ENCODE results near the gene DNAH2. TPM values are rescaled to one million over a fixed set of nuclear protein-coding genes. Genes with fewer than 3 reads are reported as not detected.

Gene DNAH2
- total and polyA plus RNA-seq, 9 of the 15 experiments (the other 6 are each of a cell fraction or from before 2014, with no cell fraction given) = 0.03 TPM; not detected in 8

DNA sequence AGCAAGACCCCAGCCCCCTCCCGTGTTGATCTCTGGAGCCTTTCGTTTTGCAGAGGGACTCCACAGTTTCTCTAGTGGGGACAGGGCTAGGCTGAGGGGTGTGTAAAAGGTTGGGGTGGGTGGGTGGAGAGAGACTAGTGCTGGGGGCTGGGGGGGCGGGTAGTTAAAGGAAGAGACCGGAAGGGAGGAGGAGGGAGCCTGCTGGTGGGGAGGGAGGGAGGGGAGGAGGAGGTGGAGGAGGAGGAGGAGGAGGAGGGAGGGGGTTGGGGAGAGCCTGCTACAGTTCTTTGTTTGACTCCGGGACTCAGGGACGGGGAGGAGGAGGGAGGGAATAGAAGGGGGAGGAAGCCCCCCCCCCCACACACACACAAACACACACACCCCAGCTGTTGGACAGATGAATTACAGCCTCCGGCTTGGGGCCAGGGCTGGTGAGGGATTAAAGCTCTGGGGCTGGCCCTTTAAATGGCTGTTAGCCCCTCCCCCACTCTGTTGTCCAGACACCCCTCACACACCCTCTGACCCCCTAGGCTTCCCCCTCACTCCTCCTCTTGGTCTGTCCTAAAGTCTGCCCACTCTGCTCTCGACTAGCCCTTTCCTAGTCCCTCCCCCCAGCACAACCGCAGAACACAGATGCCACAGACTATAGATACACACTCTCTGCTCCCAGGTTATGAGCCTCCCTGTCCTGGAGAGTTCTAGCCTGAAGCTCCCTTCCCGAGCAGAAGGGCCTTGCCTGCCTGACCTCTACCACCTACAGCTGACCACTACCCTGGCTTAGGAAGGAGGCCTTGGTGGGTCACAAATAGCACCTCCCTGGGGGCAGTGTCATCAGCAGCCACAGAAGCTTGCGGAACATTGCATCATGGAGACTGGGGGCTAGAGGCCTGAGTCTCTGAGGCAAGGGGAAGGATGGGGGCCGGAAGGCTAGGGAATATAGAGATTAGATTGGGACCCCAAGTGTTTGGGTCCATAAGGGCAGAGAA, 120.8 kb downstream of the DNAH2 start (continued):
- TF ChIP-seq, protein P1, sequence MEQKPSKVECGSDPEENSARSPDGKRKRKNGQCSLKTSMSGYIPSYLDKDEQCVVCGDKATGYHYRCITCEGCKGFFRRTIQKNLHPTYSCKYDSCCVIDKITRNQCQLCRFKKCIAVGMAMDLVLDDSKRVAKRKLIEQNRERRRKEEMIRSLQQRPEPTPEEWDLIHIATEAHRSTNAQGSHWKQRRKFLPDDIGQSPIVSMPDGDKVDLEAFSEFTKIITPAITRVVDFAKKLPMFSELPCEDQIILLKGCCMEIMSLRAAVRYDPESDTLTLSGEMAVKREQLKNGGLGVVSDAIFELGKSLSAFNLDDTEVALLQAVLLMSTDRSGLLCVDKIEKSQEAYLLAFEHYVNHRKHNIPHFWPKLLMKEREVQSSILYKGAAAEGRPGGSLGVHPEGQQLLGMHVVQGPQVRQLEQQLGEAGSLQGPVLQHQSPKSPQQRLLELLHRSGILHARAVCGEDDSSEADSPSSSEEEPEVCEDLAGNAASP (IDR thresholded peaks at IDR 0.05) = no peak
- TF ChIP-seq, protein P2, sequence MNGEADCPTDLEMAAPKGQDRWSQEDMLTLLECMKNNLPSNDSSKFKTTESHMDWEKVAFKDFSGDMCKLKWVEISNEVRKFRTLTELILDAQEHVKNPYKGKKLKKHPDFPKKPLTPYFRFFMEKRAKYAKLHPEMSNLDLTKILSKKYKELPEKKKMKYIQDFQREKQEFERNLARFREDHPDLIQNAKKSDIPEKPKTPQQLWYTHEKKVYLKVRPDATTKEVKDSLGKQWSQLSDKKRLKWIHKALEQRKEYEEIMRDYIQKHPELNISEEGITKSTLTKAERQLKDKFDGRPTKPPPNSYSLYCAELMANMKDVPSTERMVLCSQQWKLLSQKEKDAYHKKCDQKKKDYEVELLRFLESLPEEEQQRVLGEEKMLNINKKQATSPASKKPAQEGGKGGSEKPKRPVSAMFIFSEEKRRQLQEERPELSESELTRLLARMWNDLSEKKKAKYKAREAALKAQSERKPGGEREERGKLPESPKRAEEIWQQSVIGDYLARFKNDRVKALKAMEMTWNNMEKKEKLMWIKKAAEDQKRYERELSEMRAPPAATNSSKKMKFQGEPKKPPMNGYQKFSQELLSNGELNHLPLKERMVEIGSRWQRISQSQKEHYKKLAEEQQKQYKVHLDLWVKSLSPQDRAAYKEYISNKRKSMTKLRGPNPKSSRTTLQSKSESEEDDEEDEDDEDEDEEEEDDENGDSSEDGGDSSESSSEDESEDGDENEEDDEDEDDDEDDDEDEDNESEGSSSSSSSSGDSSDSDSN (IDR thresholded peaks at IDR 0.05; ENCODE audit: borderline replicate concordance in 1 of 2, low read depth in 2 of 2, low read length in 2 of 2) = no peak
- TF ChIP-seq TEAD2 (tag; IDR thresholded peaks at IDR 0.05) (no peak), HDGF (IDR thresholded peaks at IDR 0.05) (peak; percentile 37; the same call in 1 of the 2 replicates), NR2C1 (IDR thresholded peaks at IDR 0.05) (0 out of 2 replicates have a peak, but pooled peaks have one; percentile 42), NR2C1 (tag; IDR thresholded peaks at IDR 0.05) (no peak; the same call in none of the 2 replicates), ZNF274 (IDR thresholded peaks at IDR 0.05; ENCODE audit: borderline replicate concordance, low read depth, low read length) (no peak), BCL6 (CRISPR knock-in tag; IDR thresholded peaks at IDR 0.05) (no peak), ZSCAN32 (CRISPR knock-in tag; IDR thresholded peaks at IDR 0.05) (peak; percentile 85; the same call in 1 of the 2 replicates), ESRRA (IDR thresholded peaks at IDR 0.05; ENCODE audit: borderline replicate concordance, low read depth) (peak; percentile 41; the same call in 1 of the 2 replicates), MYNN (IDR thresholded peaks at IDR 0.05) (no peak), MYNN (CRISPR knock-in tag; IDR thresholded peaks at IDR 0.05) (no peak), NCOR1 (IDR thresholded peaks at IDR 0.05) (0 out of 2 replicates have a peak, but pooled peaks have one; percentile 13), CEBPB (tag; IDR thresholded peaks at IDR 0.05) (peak; percentile 78), SLC30A9 (CRISPR knock-in tag; IDR thresholded peaks at IDR 0.05) (no peak), ZNF316 (IDR thresholded peaks at IDR 0.05) (no peak), KAT7 (CRISPR knock-in tag; IDR thresholded peaks at IDR 0.05; ENCODE audit: borderline replicate concordance) (0 out of 2 replicates have a peak, but pooled peaks have one; percentile 40), RAD51 (IDR thresholded peaks at IDR 0.05; ENCODE audit: borderline replicate concordance, low read depth) (no peak; the same call in 1 of the 2 replicates)
- TF ChIP-seq, protein P3, sequence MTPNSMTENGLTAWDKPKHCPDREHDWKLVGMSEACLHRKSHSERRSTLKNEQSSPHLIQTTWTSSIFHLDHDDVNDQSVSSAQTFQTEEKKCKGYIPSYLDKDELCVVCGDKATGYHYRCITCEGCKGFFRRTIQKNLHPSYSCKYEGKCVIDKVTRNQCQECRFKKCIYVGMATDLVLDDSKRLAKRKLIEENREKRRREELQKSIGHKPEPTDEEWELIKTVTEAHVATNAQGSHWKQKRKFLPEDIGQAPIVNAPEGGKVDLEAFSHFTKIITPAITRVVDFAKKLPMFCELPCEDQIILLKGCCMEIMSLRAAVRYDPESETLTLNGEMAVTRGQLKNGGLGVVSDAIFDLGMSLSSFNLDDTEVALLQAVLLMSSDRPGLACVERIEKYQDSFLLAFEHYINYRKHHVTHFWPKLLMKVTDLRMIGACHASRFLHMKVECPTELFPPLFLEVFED (CRISPR knock-in tag; conservative IDR thresholded peaks at IDR 0.05) = peak; percentile 93
- TF ChIP-seq, protein P4, sequence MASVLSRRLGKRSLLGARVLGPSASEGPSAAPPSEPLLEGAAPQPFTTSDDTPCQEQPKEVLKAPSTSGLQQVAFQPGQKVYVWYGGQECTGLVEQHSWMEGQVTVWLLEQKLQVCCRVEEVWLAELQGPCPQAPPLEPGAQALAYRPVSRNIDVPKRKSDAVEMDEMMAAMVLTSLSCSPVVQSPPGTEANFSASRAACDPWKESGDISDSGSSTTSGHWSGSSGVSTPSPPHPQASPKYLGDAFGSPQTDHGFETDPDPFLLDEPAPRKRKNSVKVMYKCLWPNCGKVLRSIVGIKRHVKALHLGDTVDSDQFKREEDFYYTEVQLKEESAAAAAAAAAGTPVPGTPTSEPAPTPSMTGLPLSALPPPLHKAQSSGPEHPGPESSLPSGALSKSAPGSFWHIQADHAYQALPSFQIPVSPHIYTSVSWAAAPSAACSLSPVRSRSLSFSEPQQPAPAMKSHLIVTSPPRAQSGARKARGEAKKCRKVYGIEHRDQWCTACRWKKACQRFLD (CRISPR knock-in tag; IDR thresholded peaks at IDR 0.05) = 0 out of 2 replicates have a peak, but pooled peaks have one; percentile 8

Data from K562 (cell line).